HG03159 (cell line): ENCODE results near the gene DPF1.

Source experiments
- ATAC-seq: cut with Tn5 transposase; IDR thresholded peaks from one replicate; pipeline ENCODE4 v1.9.1; 2021; ENCODE audit warnings: mild to moderate bottlenecking, moderate library complexity; ENCODE audit not compliant: unreplicated experiment

The DPF1 gene

GRCh38 chr19:38221919-38222830, 1.8 kb downstream of the DPF1 start:
- no peak for ATAC-seq

- no peak for ATAC-seq
These were observed 2.6 kb downstream of the DPF1 start for GRCh38 chr19:38221421-38221820.

GRCh38 chr19:38219221-38219620, 4.8 kb downstream of the DPF1 start:
- no peak for ATAC-seq

- ATAC-seq = no peak
These were observed 5.8 kb downstream of the DPF1 start for GRCh38 chr19:38218204-38218603.

GRCh38 chr19:38216785-38217641, 7.0 kb downstream of the DPF1 start:
- ATAC-seq = no peak

- ATAC-seq = peak; percentile 56
These were observed 10.0 kb downstream of the DPF1 start for GRCh38 chr19:38213911-38214625.

- ATAC-seq = no peak
These were observed 10.6 kb downstream of the DPF1 start for GRCh38 chr19:38213469-38213868.

- ATAC-seq = no peak
These were observed 12.3 kb downstream of the DPF1 start for GRCh38 chr19:38211766-38212165.

- no peak for ATAC-seq
These were observed 12.9 kb downstream of the DPF1 start for GRCh38 chr19:38211151-38211591.

GRCh38 chr19:38210458-38210987, 13.5 kb downstream of the DPF1 start:
- ATAC-seq = no peak

- ATAC-seq = no peak
These were observed 14.2 kb downstream of the DPF1 start for GRCh38 chr19:38209671-38210457.

- no peak for ATAC-seq
These were observed 14.9 kb downstream of the DPF1 start for GRCh38 chr19:38209152-38209551.

- ATAC-seq = no peak
These were observed 15.5 kb downstream of the DPF1 start for GRCh38 chr19:38208571-38208970.

GRCh38 chr19:38207543-38207942, 16.5 kb downstream of the DPF1 start:
- ATAC-seq = no peak

GRCh38 chr19:38206928-38207327, 17.1 kb downstream of the DPF1 start:
- no peak for ATAC-seq

- no peak for ATAC-seq
These were observed 17.8 kb downstream of the DPF1 start for GRCh38 chr19:38206006-38206745.

GRCh38 chr19:38204728-38205127, 19.3 kb downstream of the DPF1 start:
- no peak for ATAC-seq

GRCh38 chr19:38204096-38204495, 19.9 kb downstream of the DPF1 start:
- ATAC-seq = no peak

GRCh38 chr19:38203197-38203596, 20.8 kb downstream of the DPF1 start:
- ATAC-seq = no peak
